Spleen (tissue), 7 donors: ENCODE data around the gene GJA5.

Source experiments
- CTCF ChIP-seq, 11 experiments: fragments of 200-600 bp in 7 of 11; fragments of 450-650 bp in 4 of 11; sonication (generic) in 4 of 11; IDR thresholded peaks in 8 of 11; conservative IDR thresholded peaks in 3 of 11; 1 replicate in 7 of 11; 2 replicates in 4 of 11; pipeline versions ENCODE4 v1.4.0 to v1.8.0; 2016 to 2021; ENCODE audit warnings: antibody characterized with exemption in 11 of 11, inconsistent platforms in 4 of 11, mild to moderate bottlenecking in 1 of 11
- POLR2A ChIP-seq, 3 donors: fragments of 450-650 bp; IDR thresholded peaks; one replicate each; pipeline ENCODE4 v1.5.1; 2017; ENCODE audit warnings: antibody characterized with exemption in 3 of 3, mild to moderate bottlenecking in 1 of 3
- POLR2AphosphoS5 ChIP-seq, 3 donors: sonication (generic); formaldehyde crosslinking; IDR thresholded peaks; one replicate each; pipeline ENCODE4 v1.5.1; 2017; ENCODE audit warnings: antibody characterized with exemption in 3 of 3
- donor health status: DM: no; HTN: no; CAD: no; lungs with moderate emphysema.
- donor health status: DM: no; HTN: no; CAD: no.
- donor health status: DM: no; HTN: no; CAD: no.

- TF ChIP-seq CTCF (IDR thresholded peaks at IDR 0.05 in 8 of 11, conservative IDR thresholded peaks at IDR 0.05 in 3 of 11) (no peak), POLR2A (IDR thresholded peaks at IDR 0.05) (no peak), POLR2AphosphoS5 (IDR thresholded peaks at IDR 0.05) (no peak)
These were observed 3.1 kb downstream of the GJA5 start for GRCh38 chr1:147757015-147757990.
